Measurements from ENCODE around the gene TNIP2.

GRCh38 chr4:2702770-2703169 lies 53.4 kb downstream of the TNIP2 start:
- TF ChIP-seq EZH2 (IDR thresholded peaks at IDR 0.05; ENCODE audit: borderline replicate concordance, insufficient read depth, low read depth, low read length, poor library complexity, severe bottlenecking) (no peak), CTCF (IDR thresholded peaks at IDR 0.05) (no peak)
